ENCODE results near the gene HRH1.
"Not testable (repeated sequence)": the region's sequence is repeated elsewhere in the genome, so short reads cannot be mapped to it uniquely, and the experiment has no call there.

HRH1 gene

GRCh38 chr3:11206316-11206715 lies 52.0 kb downstream of the HRH1 start:
- no peak for DNase-seq (ENCODE audit: low read depth in 2 of 2)

GRCh38 chr3:11206953-11207352 lies 52.7 kb downstream of the HRH1 start:
- DNase-seq (ENCODE audit: low read depth in 2 of 2): no peak

GRCh38 chr3:11211531-11212298 lies 57.4 kb downstream of the HRH1 start:
- no peak for DNase-seq (ENCODE audit: low read depth in 2 of 2)

- DNase-seq (ENCODE audit: low read depth in 2 of 2): no peak
Measured at GRCh38 chr3:11212299-11212608, 58.0 kb downstream of the HRH1 start.

DNA sequence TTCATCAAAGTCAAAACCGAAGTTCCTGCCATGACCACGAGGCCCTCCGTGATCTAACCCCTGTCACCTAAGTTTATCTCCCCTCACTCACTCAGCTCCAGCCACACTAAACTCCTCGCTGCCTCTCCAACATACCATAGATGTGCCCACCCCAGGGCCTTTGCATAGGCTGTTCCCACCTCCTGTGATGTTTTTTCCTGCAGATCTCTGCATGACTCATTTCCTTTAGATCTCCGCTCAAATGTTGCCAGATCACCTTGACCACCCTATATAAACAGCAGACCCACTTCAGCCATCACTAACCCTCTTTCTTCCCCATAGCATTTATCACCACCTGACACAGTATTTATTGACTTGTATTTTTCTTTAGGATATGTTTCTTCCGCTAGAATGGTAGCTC lies 58.5 kb downstream of the HRH1 start:
- no peak for DNase-seq (ENCODE audit: low read depth in 2 of 2)

DNA sequence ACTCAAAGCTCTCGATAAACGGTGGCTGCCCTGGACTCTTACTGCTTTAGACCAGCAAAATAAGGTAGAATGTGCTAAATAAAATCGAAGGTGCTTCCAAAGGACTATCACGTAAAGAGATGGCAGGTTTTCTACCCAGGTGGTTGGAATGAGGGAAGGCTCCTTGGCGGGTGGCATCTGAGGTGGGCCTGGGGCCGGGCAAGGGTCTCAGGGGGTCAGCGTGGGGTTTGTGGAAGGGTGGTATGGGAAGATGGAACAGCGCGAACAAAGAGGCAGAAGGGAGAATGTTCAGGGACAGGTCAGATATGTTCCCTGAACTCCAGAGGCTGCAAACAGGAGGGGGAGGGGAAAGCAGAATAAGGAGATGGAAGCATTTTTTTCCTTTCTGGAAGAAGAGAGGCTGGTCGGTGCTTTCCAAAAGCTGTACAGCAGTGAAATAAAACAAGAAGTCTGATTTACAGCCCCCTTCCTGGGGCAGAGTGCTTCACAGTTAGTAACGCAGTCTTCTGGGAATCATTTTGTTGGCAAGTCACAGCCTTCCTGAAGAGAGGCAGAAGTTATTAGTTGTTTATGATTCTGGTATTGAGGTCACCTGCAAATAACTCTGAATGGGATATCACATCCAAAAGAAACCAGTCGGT lies 59.6 kb downstream of the HRH1 start:
- no peak for DNase-seq (ENCODE audit: low read depth in 2 of 2)

DNA sequence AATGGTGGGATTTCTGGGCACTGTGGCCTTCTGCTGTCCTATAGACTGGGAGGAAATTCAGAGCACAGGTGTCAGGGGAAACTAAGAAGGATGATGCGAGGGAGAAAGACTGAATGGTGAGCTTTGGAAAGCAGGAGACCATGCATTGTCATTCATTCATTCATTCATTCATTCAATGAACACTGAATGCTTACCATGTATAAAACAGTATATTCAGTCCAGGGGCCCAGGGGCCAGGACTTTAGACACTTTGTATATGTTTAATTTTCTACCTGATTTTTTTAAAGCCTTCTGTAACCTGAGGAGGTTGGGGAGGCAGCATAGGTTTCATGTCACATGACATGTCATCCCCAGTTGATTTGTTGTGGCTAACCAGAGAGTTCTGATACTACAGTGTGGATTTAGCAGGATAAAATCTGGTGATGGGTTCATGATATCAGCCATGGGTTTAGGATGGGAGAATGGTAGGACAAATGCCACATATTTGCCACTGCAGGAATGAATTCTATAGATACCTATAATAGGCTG lies 60.2 kb downstream of the HRH1 start:
- no peak for DNase-seq (ENCODE audit: low read depth in 2 of 2)

DNA sequence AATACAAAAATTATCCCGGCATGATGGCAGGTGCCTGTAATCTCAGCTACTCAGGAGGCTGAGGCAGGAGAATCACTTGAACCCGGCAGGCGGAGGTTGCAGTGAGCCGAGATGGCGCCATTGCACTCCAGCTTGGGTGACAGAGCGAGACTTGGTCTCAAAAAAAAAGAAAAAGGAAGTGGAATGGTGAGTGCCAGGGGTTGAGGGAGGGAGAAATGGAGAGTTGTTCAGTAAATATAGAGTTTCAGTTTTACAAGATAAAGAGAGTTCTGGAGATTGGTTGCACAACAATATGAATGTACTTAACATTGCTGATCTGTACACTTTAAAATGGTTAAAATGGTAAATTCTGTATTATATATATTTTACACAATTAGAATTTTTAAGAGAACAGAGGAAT lies 63.1 kb downstream of the HRH1 start:
- not testable (repeated sequence) for DNase-seq (ENCODE audit: low read depth in 2 of 2)

- no peak for DNase-seq (ENCODE audit: low read depth in 2 of 2)
Measured at GRCh38 chr3:11220230-11220629, 65.9 kb downstream of the HRH1 start.

DNA sequence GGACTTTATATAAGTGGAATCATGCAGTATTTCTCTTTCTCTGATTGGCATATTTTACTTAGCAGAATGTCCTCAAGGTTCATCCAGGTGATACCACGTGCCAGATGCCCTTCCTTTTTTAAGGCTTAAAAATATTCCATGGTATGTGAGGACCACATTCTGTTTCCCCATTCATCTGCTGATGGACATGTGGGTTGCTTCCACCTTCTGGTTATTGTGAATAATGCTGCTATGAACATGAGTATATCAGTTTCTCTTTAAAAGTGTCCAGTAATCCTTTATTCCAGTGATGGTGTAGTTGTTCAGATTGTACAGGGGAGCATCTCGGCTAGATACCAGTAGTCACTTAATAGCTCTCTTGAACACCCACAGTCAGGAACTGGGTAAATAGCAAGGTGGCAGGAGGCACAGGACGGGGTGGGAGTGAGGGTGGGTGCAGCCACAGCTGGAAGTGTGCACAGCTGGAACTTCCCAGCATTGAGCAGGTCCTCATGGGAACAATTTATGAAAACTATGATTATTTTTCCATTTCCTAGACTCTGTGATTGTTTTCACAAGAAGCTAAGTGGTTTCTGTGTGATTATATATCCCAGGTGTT lies 67.6 kb downstream of the HRH1 start:
- no peak for DNase-seq (ENCODE audit: low read depth in 2 of 2)

- no peak for DNase-seq (ENCODE audit: low read depth in 2 of 2)
Measured at GRCh38 chr3:11224010-11224409, 69.7 kb downstream of the HRH1 start.

- no peak for DNase-seq (ENCODE audit: low read depth in 2 of 2)
Measured at GRCh38 chr3:11224870-11225229, 70.6 kb downstream of the HRH1 start.

GRCh38 chr3:11226042-11226370 lies 71.7 kb downstream of the HRH1 start:
- DNase-seq (ENCODE audit: low read depth in 2 of 2): no peak

DNA sequence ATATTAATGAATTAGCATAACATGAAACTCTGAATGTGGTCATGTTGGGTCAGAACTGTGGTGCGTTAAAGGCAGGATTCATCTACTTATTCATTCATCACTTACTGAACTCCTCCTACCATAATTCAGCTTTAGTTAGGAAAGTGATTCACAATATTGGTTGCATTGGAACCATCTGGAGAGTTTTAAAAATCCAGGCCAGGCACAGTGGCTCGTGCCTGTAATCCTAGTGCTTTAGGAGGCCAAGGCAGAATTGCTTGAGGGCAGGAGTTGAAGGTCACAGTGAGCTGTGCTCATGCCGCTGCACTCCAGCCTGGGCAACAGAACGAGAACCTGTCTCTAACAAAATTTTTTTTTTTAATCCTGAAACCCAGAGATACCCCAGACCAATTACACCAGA lies 73.7 kb downstream of the HRH1 start:
- DNase-seq (ENCODE audit: low read depth in 2 of 2): no peak

GRCh38 chr3:11230125-11230524 lies 75.8 kb downstream of the HRH1 start:
- DNase-seq (ENCODE audit: low read depth in 2 of 2): no peak

DNA sequence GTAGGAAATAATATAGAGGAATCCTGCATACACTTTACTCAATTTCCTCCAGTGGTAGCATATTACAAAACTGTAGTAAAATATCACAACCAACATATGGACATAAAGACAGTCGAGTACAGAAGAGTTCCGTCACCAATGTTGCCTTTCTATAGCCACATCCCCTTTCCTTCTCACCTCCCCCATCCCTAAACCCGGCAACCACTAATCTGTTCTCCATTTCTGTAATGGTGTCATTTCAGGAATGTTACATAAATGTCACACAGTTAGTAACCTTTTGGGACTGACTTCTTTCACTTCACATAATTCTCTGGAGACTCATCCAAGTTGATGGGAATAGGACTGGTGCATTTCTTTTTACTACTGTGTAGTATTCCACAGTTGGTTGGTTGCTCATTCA lies 76.5 kb downstream of the HRH1 start:
- DNase-seq (ENCODE audit: low read depth in 2 of 2): no peak

- no peak for DNase-seq (ENCODE audit: low read depth in 2 of 2)
Measured at GRCh38 chr3:11235385-11235784, 81.1 kb downstream of the HRH1 start.

GRCh38 chr3:11236588-11237461 lies 82.5 kb downstream of the HRH1 start:
- DNase-seq (ENCODE audit: low read depth in 2 of 2): peak; percentile 71 to 81

DNA sequence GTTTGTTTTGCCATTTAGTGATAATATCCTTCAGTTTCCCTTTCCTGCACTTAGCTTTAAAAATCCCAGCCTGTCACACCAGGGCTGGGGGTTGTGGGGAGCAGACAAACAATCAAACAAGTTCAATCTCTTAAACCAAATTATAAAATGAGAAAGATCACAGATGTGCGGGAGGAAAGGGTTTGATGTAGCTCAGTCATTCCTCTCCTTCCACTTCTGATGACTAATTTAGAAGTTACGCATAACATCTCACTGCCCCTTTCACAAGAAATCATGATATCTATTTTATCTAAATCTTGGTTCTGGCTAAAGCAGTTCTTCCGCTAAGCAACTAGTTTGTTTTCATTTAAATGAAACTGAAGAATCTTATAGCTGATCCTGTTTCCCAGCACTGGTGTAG lies 83.8 kb downstream of the HRH1 start:
- no peak for DNase-seq (ENCODE audit: low read depth in 2 of 2)

DNA sequence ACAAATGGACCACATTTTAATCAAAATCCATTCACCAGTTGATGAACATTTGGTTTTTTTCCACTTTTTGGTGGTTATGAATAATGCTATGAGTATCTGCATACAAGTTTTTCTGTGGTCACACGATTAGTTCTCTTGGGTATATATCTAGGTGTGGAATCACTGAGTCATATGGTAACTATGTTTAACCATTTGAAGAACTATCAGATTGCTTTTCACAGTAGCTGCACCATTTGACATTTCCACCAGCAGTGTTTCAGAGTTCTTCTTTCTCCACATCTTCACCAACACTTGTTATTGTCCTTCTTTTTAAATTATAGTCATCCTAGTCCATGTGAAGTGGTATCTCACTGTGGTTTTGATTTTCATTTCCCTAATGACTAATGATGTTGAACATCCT lies 84.6 kb downstream of the HRH1 start:
- DNase-seq (ENCODE audit: low read depth in 2 of 2): no peak

- DNase-seq (ENCODE audit: low read depth in 2 of 2): no peak
Measured at GRCh38 chr3:11239796-11240195, 85.5 kb downstream of the HRH1 start.

DNA sequence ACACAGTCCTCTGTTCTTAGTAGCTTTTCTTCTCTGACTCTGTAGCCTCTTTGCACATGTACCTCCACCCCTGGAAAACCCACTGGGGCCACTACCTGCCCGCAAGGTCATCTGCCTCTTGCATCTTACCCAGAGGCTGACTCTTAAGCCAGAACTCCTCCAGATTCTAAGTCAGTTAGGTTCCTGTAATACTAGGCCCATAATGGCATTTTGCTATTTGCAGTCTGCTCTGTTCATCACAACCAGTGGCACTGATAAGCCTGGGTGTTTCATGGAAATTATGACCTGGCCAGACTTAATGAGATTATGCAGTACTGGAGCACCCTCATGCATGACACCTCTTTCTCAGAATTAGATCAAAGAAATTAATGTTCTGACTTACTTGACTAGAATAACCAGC lies 86.2 kb downstream of the HRH1 start:
- DNase-seq (ENCODE audit: low read depth in 2 of 2): peak; percentile 17 to 53
